Neural progenitor cell (in vitro differentiated cells): ENCODE measurements around the gene ZNF264. TPM values are rescaled to one million over a fixed set of nuclear protein-coding genes. Genes with fewer than 3 reads are reported as not detected.

ENCODE experiments used
- DNase-seq: peaks from one replicate; pipeline ENCODE4 v3.0.0-alpha.2; 2016; ENCODE audit warnings: low spot score
- H2AFZ ChIP-seq: fragments of 200-600 bp; sonication (generic); replicated peaks from 2 replicates; pipeline ENCODE4 v1.6.1; 2016; ENCODE audit warnings: antibody characterized with exemption
- H3F3A ChIP-seq: fragments of 200-600 bp; sonication (generic); 2 replicates; pipeline ENCODE4 v1.6.1; 2016; ENCODE audit warnings: antibody characterized with exemption, low read depth
- H3K27ac ChIP-seq: fragments of 200-600 bp; sonication (generic); 2 replicates; pipeline ENCODE4 v1.5.1; 2016; ENCODE audit warnings: mild to moderate bottlenecking
- H3K27me3 ChIP-seq: fragments of 200-600 bp; sonication (generic); 2 replicates; pipeline ENCODE4 v1.6.1; 2016; ENCODE audit warnings: mild to moderate bottlenecking, moderate library complexity
- H3K36me3 ChIP-seq: fragments of 200-600 bp; sonication (generic); 2 replicates; pipeline ENCODE4 v1.5.1; 2016
- H3K4me1 ChIP-seq: fragments of 200-600 bp; sonication (generic); 2 replicates; pipeline ENCODE4 v1.6.1; 2016; ENCODE audit warnings: mixed run types
- H3K4me2 ChIP-seq: fragments of 200-600 bp; sonication (generic); 2 replicates; pipeline ENCODE4 v1.6.1; 2016
- H3K4me3 ChIP-seq: fragments of 200-600 bp; sonication (generic); 2 replicates; pipeline ENCODE4 v1.5.1; 2016
- H3K79me2 ChIP-seq: fragments of 200-600 bp; sonication (generic); 2 replicates; pipeline ENCODE4 v1.6.1; 2016; ENCODE audit warnings: low read depth
- H3K9ac ChIP-seq: fragments of 200-600 bp; sonication (generic); 2 replicates; pipeline ENCODE4 v1.6.1; 2016
- H3K9me3 ChIP-seq: fragments of 200-600 bp; sonication (generic); 2 replicates; pipeline ENCODE4 v1.5.1; 2016; ENCODE audit warnings: low read depth
- H4K20me1 ChIP-seq: fragments of 200-600 bp; sonication (generic); 2 replicates; pipeline ENCODE4 v1.6.1; 2016; ENCODE audit warnings: low read depth
- H3K27ac Mint-ChIP-seq: 3 replicates; pipeline ENCODE4 v1.8.0; 2021; ENCODE audit warnings: mixed read lengths
- H3K27me3 Mint-ChIP-seq: 2 replicates; pipeline ENCODE4 v1.8.0; 2022; ENCODE audit warnings: low read depth, mild to moderate bottlenecking, inconsistent platforms, moderate library complexity, mixed read lengths; ENCODE audit not compliant: insufficient read depth
- H3K36me3 Mint-ChIP-seq: 3 replicates; pipeline ENCODE4 v1.8.0; 2021; ENCODE audit warnings: mixed read lengths
- H3K4me1 Mint-ChIP-seq: 3 replicates; pipeline ENCODE4 v1.8.0; 2021; ENCODE audit warnings: mixed read lengths
- H3K4me3 Mint-ChIP-seq: 3 replicates; pipeline ENCODE4 v1.8.0; 2021; ENCODE audit warnings: mild to moderate bottlenecking, moderate library complexity, mixed read lengths
- H3K9me3 Mint-ChIP-seq: 3 replicates; pipeline ENCODE4 v1.8.0; 2020; ENCODE audit warnings: mixed read lengths
- EZH2 ChIP-seq: fragments of 200-600 bp; sonication (generic); IDR thresholded peaks from 2 replicates; pipeline ENCODE4 v1.6.1; 2017; ENCODE audit warnings: antibody characterized with exemption, mild to moderate bottlenecking, moderate library complexity
- EZH2phosphoT487 ChIP-seq: fragments of 200-600 bp; sonication (generic); IDR thresholded peaks from 2 replicates; pipeline ENCODE4 v1.6.1; 2017; ENCODE audit warnings: antibody characterized with exemption
- total RNA-seq: library from RNA; depleted of rRNA; stranded (reverse); fragments of >200 nt; gene quantifications from 2 replicates; pipeline ENCODE4 v1.2.3, GENCODE V29; 2015; ENCODE audit warnings: low replicate concordance
- TF ChIP-seq, protein P1 (sequence below): fragments of 200-600 bp; sonication (generic); IDR thresholded peaks from 2 replicates; pipeline ENCODE4 v1.5.1; 2017; ENCODE audit warnings: antibody characterized with exemption, mild to moderate bottlenecking

Gene ZNF264
- total RNA-seq, 1 donor from 2014 or later: 26.9 TPM

DNA sequence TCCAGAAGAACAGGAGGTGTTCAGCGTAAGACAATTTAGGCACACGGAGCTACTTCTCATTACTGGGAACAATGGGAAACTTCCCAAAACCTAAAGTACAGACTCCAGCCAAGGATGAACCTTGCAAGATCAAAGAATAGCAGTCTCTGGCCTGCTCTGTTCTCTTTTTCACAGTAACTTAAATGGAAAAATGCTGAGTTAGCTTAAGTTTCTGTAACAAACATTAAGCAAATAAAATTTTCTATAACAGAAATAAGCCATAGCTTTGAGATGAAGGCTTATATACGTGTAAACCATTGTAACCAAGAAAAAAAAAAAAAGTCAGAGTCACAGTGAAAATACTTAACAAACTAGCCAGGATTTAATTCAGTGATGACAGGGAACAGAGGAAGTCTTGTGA is 70.7 kb downstream of the ZNF264 start:
- H3K4me3 ChIP-seq: no peak overlapping the region
- H3K4me2 ChIP-seq: no peak overlapping the region
- H3K36me3 ChIP-seq: no peaks in the 10 kb centered on the region
- H3F3A ChIP-seq: no peaks in the 10 kb centered on the region
- no peak overlapping the region for H3K27ac ChIP-seq
- no peak for TF ChIP-seq EZH2
- H3K79me2 ChIP-seq: no peaks in the 10 kb centered on the region
- no peaks in the 10 kb centered on the region for H3K4me1 ChIP-seq
- H3K9ac ChIP-seq: no peak overlapping the region
- no peaks in the 10 kb centered on the region for H3K9me3 ChIP-seq
- no peaks in the 10 kb centered on the region for H3K4me1 Mint-ChIP-seq
- no peak for DNase-seq
- H3K27ac Mint-ChIP-seq: no peak overlapping the region
- no peaks in the 10 kb centered on the region for H3K27me3 Mint-ChIP-seq
- no peaks in the 10 kb centered on the region for H3K27me3 ChIP-seq
- no peaks in the 10 kb centered on the region for H4K20me1 ChIP-seq
- H3K4me3 Mint-ChIP-seq: no peak overlapping the region
- no peak overlapping the region for H2AFZ ChIP-seq
- H3K9me3 Mint-ChIP-seq: no peaks in the 10 kb centered on the region
- H3K36me3 Mint-ChIP-seq: peaks cover 19% of the 10 kb centered on the region

DNA sequence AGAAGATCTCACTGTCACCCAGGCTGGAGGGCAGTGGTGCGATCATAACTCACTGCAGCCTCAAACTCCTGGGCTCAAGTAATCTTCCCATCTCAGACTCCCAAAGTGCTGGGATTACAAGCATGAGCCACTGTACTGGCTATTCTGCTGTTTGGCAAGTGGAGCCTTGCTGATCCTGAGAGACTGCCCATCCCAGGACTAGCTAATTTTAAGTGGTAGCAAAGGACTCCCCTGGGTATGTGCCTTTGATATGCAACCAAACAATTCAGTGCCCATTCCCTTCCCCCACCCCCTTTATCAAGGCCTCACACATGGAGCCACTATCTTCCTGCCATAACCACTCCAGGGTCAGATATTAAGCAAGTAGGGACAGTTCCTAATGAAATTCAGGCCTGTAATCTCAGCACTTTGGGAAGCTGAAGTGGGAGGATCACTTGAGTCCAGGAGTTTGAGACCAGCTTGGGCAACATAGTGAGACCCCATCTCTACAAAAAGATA is 72.0 kb downstream of the ZNF264 start:
- Histone ChIP-seq H4K20me1 (no peaks in the 10 kb centered on the region), H3K4me2 (no peak overlapping the region), H3K9ac (no peak overlapping the region), H3K27me3 (no peaks in the 10 kb centered on the region), H3K27ac (no peak overlapping the region), H2AFZ (no peak overlapping the region), H3K79me2 (no peaks in the 10 kb centered on the region), H3K9me3 (no peaks in the 10 kb centered on the region), H3K4me1 (no peaks in the 10 kb centered on the region), H3K4me3 (no peak overlapping the region), H3F3A (no peaks in the 10 kb centered on the region), H3K36me3 (no peaks in the 10 kb centered on the region)
- H3K4me3 Mint-ChIP-seq: no peak overlapping the region
- no peaks in the 10 kb centered on the region for H3K4me1 Mint-ChIP-seq
- no peak overlapping the region for H3K27ac Mint-ChIP-seq
- peaks cover 15% of the 10 kb centered on the region for H3K36me3 Mint-ChIP-seq
- no peaks in the 10 kb centered on the region for H3K9me3 Mint-ChIP-seq
- TF ChIP-seq, protein P1, sequence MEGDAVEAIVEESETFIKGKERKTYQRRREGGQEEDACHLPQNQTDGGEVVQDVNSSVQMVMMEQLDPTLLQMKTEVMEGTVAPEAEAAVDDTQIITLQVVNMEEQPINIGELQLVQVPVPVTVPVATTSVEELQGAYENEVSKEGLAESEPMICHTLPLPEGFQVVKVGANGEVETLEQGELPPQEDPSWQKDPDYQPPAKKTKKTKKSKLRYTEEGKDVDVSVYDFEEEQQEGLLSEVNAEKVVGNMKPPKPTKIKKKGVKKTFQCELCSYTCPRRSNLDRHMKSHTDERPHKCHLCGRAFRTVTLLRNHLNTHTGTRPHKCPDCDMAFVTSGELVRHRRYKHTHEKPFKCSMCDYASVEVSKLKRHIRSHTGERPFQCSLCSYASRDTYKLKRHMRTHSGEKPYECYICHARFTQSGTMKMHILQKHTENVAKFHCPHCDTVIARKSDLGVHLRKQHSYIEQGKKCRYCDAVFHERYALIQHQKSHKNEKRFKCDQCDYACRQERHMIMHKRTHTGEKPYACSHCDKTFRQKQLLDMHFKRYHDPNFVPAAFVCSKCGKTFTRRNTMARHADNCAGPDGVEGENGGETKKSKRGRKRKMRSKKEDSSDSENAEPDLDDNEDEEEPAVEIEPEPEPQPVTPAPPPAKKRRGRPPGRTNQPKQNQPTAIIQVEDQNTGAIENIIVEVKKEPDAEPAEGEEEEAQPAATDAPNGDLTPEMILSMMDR: no peak
- TF ChIP-seq EZH2 (no peak), EZH2phosphoT487 (no peak)
- DNase-seq: no peak
- H3K27me3 Mint-ChIP-seq: no peaks in the 10 kb centered on the region

DNA sequence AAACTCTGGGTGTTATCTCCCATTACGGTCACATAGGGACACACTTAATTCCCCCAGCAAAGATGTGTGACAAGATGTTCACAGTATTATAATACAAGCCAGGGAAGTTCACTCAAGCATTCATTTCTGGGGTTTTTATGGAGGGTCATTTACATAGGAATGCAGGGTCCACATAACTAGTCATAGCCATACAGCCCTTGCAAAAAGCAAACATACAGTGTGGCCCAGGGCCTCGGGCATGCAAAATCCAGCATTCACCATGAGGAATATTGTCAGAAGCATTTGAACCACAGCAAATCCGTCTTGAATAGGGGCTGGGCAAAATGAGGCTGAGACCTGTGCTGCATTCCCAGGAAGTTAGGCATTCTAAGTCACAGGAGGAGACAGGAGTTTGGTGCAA is 76.0 kb downstream of the ZNF264 start:
- no peaks in the 10 kb centered on the region for H3K9me3 Mint-ChIP-seq
- no peak overlapping the region for H3K9ac ChIP-seq
- no peaks in the 10 kb centered on the region for H3F3A ChIP-seq
- no peaks in the 10 kb centered on the region for H3K9me3 ChIP-seq
- no peak overlapping the region for H3K4me3 Mint-ChIP-seq
- H3K36me3 ChIP-seq: no peaks in the 10 kb centered on the region
- H3K4me1 ChIP-seq: no peaks in the 10 kb centered on the region
- H3K27ac Mint-ChIP-seq: no peak overlapping the region
- H3K4me1 Mint-ChIP-seq: no peaks in the 10 kb centered on the region
- no peak overlapping the region for H3K4me2 ChIP-seq
- H2AFZ ChIP-seq: no peak overlapping the region
- no peak overlapping the region for H3K27ac ChIP-seq
- TF ChIP-seq EZH2phosphoT487: no peak
- no peak for TF ChIP-seq EZH2
- TF ChIP-seq, protein P1: no peak
- H3K79me2 ChIP-seq: no peaks in the 10 kb centered on the region
- no peak overlapping the region for H3K4me3 ChIP-seq
- peaks cover 3% of the 10 kb centered on the region for H3K36me3 Mint-ChIP-seq
- no peaks in the 10 kb centered on the region for H3K27me3 ChIP-seq
- no peaks in the 10 kb centered on the region for H4K20me1 ChIP-seq
- no peaks in the 10 kb centered on the region for H3K27me3 Mint-ChIP-seq
- DNase-seq: no peak

DNA sequence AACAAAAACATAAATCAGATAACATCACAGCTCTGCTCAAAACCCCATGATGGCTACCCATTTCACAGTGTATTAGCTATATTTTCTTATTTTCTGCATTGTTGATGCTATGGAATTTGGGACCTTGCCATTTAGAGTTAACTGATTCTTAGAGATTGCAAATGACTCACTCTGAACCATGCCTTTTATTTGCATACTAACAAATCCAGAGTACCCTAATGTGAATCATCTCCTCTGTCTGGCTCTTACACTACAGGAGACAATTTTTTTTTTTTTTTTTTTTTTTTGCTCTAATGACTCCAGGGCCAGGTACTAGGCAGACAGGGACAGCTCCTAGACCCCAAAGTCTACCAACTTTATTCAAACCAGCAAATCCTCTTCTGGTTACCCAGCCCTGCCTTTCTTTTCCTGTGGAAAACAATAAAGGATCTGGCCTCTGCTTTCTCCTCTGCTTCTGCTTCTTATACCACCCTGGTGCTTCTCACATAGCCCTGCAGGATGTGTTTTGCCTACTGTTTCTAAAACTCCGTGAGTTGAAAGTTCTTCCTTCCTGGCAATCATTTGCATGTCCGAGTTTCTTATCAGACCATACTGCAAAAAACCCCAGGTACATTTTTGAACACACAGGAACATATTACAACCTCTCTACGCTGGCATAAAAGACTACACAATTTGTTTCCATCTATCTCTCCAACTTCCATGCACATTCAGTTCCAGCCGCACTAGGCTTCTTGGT is 78.4 kb downstream of the ZNF264 start:
- Histone ChIP-seq H3K4me3 (no peak overlapping the region), H3K4me1 (no peaks in the 10 kb centered on the region), H3K9ac (no peak overlapping the region), H3K27ac (no peak overlapping the region), H3K9me3 (no peaks in the 10 kb centered on the region), H3K27me3 (no peaks in the 10 kb centered on the region), H3K36me3 (no peaks in the 10 kb centered on the region), H4K20me1 (no peaks in the 10 kb centered on the region), H3K79me2 (no peaks in the 10 kb centered on the region), H3F3A (no peaks in the 10 kb centered on the region), H3K4me2 (no peak overlapping the region), H2AFZ (no peak overlapping the region)
- no peak overlapping the region for H3K27ac Mint-ChIP-seq
- no peaks in the 10 kb centered on the region for H3K9me3 Mint-ChIP-seq
- H3K4me1 Mint-ChIP-seq: no peaks in the 10 kb centered on the region
- TF ChIP-seq, protein P1: no peak
- no peak overlapping the region for H3K4me3 Mint-ChIP-seq
- H3K36me3 Mint-ChIP-seq: peaks cover 6% of the 10 kb centered on the region
- no peaks in the 10 kb centered on the region for H3K27me3 Mint-ChIP-seq
- DNase-seq: no peak
